SU-DHL-6 (cell line): ENCODE data around the gene ALCAM.

Experiments used
- CTCF ChIP-seq: fragments of 200-600 bp; sonication (generic); IDR thresholded peaks from one replicate; pipeline ENCODE4 v1.5.1; 2017; ENCODE audit warnings: antibody characterized with exemption, mild to moderate bottlenecking, low read length, moderate library complexity; ENCODE audit not compliant: insufficient read depth, poor library complexity, severe bottlenecking
- EZH2phosphoT487 ChIP-seq: fragments of 200-600 bp; sonication (generic), shearing (Covaris generic); conservative IDR thresholded peaks from 2 replicates; pipeline ENCODE4 v1.6.1; 2018; ENCODE audit warnings: mild to moderate bottlenecking, antibody characterized with exemption, low read length, moderate library complexity, mixed read lengths

- no peak for TF ChIP-seq CTCF
- TF ChIP-seq EZH2phosphoT487 = no peak
Measured at GRCh38 chr3:105349684-105350387, 16.9 kb upstream of the ALCAM start.
